MCF 10A (cell line): ENCODE data around the gene CLCNKA. TPM values are rescaled to one million over a fixed set of nuclear protein-coding genes. Genes with fewer than 3 reads are reported as not detected.

ENCODE experiments used
- BruUV-seq: library from RNA; stranded (reverse); fragments of 400-500 nt; replicated peaks from 2 replicates; lab custom pipeline; 2021; lab: Mats Ljungman, UMichigan
- CTCF ChIA-PET: fragments of 300-600 bp; sonication (Branson Sonifier 250); formaldehyde crosslinking; extraction: SDS; loops from one replicate; lab custom pipeline; 2021; ENCODE audit warnings: antibody characterized with exemption, inconsistent platforms; lab: Yijun Ruan, JAX
- POLR2A ChIA-PET: fragments of 300-600, 350-650 bp; sonication (Branson Sonifier 250); formaldehyde crosslinking; extraction: SDS; loops from one replicate; lab custom pipeline; 2020; ENCODE audit warnings: antibody characterized with exemption, inconsistent platforms; lab: Yijun Ruan, JAX
- DNase-seq: peaks from one replicate; pipeline ENCODE4 v3.0.0-alpha.2; 2018; ENCODE audit not compliant: unreplicated experiment
- H3K27ac Mint-ChIP-seq: one replicate; pipeline ENCODE4 v1.8.0; 2022; ENCODE audit warnings: mild to moderate bottlenecking, low read depth, mixed read lengths; ENCODE audit not compliant: unreplicated experiment
- H3K27me3 Mint-ChIP-seq: one replicate; pipeline ENCODE4 v1.8.0; 2022; ENCODE audit warnings: mixed read lengths; ENCODE audit not compliant: insufficient read depth, unreplicated experiment
- H3K36me3 Mint-ChIP-seq: one replicate; pipeline ENCODE4 v1.8.0; 2022; ENCODE audit warnings: mild to moderate bottlenecking, moderate library complexity, mixed read lengths; ENCODE audit not compliant: insufficient read depth, unreplicated experiment
- H3K4me1 Mint-ChIP-seq: one replicate; pipeline ENCODE4 v1.8.0; 2022; ENCODE audit warnings: mixed read lengths; ENCODE audit not compliant: insufficient read depth, unreplicated experiment
- H3K4me3 Mint-ChIP-seq: one replicate; pipeline ENCODE4 v1.8.0; 2022; ENCODE audit warnings: mild to moderate bottlenecking, moderate library complexity, mixed read lengths; ENCODE audit not compliant: unreplicated experiment
- H3K9me3 Mint-ChIP-seq: one replicate; pipeline ENCODE4 v1.8.0; 2022; ENCODE audit warnings: mixed read lengths; ENCODE audit not compliant: unreplicated experiment
- CTCF ChIP-seq: fragments of 200-600 bp; IDR thresholded peaks from one replicate; pipeline ENCODE4 v1.8.0; 2022; ENCODE audit warnings: antibody characterized with exemption, mild to moderate bottlenecking; ENCODE audit not compliant: unreplicated experiment
- intact Hi-C: fragments of 100-400 bp; cut with micrococcal nuclease; formaldehyde crosslinking; loops from 2 replicates; pipeline ENCODE4 v1.14.1; 2022
- total RNA-seq: library from RNA; stranded (reverse); gene quantifications from 2 replicates; pipeline ENCODE4 v1.2.3, GENCODE V29; 2022

The CLCNKA gene
- total RNA-seq, 1 experiment from 2014 or later, result not detected

- H3K4me1 Mint-ChIP-seq, result peaks cover 19% of the 10 kb centered on the region
- H3K36me3 Mint-ChIP-seq, result no peaks in the 10 kb centered on the region
- no TSS peak for BruUV-seq
- intact Hi-C loops, result no loop called here
- no peak for TF ChIP-seq CTCF
- no peaks in the 10 kb centered on the region for H3K27me3 Mint-ChIP-seq
- CTCF ChIA-PET, result interaction anchor here (0.5 to 1.3 kb wide), 5 partner anchors 18 to 337 kb away, joined by 3 to 7 read pairs (median 4); partner anchors contain the start of gene FBXO42
- H3K9me3 Mint-ChIP-seq, result no peaks in the 10 kb centered on the region
- no peak overlapping the region for H3K4me3 Mint-ChIP-seq
- DNase-seq, result no peak
- H3K27ac Mint-ChIP-seq, result no peak overlapping the region
- POLR2A ChIA-PET, result interaction anchor here (0.6 kb wide), 1 partner anchor 231 kb away, joined by 3 read pairs; no protein-coding TSS in a partner anchor
Measured at GRCh38 chr1:16014509-16015482, 7.0 kb upstream of the CLCNKA start.

GRCh38 chr1:16015491-16015890 is 6.3 kb upstream of the CLCNKA start:
- no peak for DNase-seq
- intact Hi-C loops, result no loop called here
- no peak for TF ChIP-seq CTCF
- Mint-ChIP-seq H3K4me3 (no peak overlapping the region), H3K36me3 (no peaks in the 10 kb centered on the region), H3K9me3 (no peaks in the 10 kb centered on the region), H3K4me1 (peaks cover 19% of the 10 kb centered on the region), H3K27me3 (no peaks in the 10 kb centered on the region), H3K27ac (no peak overlapping the region)
- ChIA-PET CTCF (interaction anchor here (0.5 to 1.0 kb wide), 3 partner anchors 30 to 337 kb away, joined by 3 to 5 read pairs (median 3); partner anchors contain the start of gene FBXO42), POLR2A (no interaction called here)
- BruUV-seq, result no TSS peak

- ChIA-PET POLR2A (interaction anchor here (0.6 kb wide), 1 partner anchor 251 kb away, joined by 3 read pairs; no protein-coding TSS in a partner anchor), CTCF (interaction anchor here (0.6 to 1.0 kb wide), 4 partner anchors 16 to 336 kb away, joined by 3 to 5 read pairs (median 4); partner anchors contain the start of gene FBXO42)
- no TSS peak for BruUV-seq
- peaks cover 19% of the 10 kb centered on the region for H3K4me1 Mint-ChIP-seq
- no peaks in the 10 kb centered on the region for H3K9me3 Mint-ChIP-seq
- no peak for TF ChIP-seq CTCF
- no peak overlapping the region for H3K27ac Mint-ChIP-seq
- DNase-seq, result peak; percentile 54
- no peak overlapping the region for H3K4me3 Mint-ChIP-seq
- no peaks in the 10 kb centered on the region for H3K27me3 Mint-ChIP-seq
- H3K36me3 Mint-ChIP-seq, result no peaks in the 10 kb centered on the region
- intact Hi-C loops, result no loop called here
Measured at GRCh38 chr1:16015960-16016901, 5.6 kb upstream of the CLCNKA start.
